GM21367 (cell line): ENCODE measurements around the gene TBATA.

ENCODE experiments used
- ATAC-seq: cut with Tn5 transposase; IDR thresholded peaks from one replicate; pipeline ENCODE4 v1.9.1; 2021; ENCODE audit not compliant: unreplicated experiment

The TBATA gene

GRCh38 chr10:70763567-70763966, 21.6 kb downstream of the TBATA start:
- no peak for ATAC-seq

GRCh38 chr10:70762441-70763175, 22.6 kb downstream of the TBATA start:
- ATAC-seq, result no peak

GRCh38 chr10:70761727-70762350, 23.3 kb downstream of the TBATA start:
- no peak for ATAC-seq

DNA sequence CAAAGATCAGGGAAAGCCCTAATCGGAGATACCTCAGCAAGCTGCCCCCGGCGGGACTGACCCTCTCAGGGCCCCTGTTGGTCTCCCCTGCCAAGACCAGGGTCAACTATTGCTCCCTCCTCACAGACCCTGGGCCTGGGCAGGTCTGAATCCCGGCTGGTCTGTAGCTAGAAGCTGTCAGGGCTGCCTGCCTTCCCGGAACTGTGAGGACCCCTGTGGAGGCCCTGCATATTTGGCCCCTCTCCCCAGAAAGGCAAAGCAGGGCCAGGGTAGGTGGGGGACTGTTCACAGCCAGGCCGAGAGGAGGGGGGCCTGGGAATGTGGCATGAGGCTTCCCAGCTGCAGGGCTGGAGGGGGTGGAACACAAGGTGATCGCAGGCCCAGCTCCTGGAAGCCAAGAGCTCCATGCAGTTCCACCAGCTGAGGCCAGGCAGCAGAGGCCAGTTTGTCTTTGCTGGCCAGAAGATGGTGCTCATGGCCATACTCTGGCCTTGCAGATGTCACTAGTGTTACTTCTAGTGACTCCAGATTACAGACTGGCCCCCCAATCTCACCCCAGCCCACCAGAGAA, 24.1 kb downstream of the TBATA start:
- no peak for ATAC-seq

- no peak for ATAC-seq
Observed at GRCh38 chr10:70760271-70760787, 24.8 kb downstream of the TBATA start.

DNA sequence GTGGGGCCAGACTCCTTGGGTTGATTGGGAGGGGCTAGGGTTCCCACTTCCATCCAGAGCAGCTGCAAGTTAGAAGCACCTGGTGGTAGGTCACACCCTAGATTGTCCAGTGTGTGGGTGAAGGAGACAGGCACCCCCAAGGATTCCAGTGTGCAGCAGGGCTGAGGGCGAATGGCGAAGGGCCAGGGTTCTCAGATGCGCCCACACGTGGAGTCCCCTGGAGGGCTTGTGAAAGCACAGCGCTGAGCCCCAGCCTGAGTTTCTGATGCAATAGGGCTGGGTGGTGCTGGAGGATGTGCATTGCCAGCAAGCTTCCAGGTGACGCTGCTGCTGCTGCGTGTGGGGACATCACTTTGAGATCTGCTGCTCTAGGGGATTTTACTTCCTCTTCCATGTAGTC, 25.4 kb downstream of the TBATA start:
- ATAC-seq, result no peak

GRCh38 chr10:70758757-70759514, 26.2 kb downstream of the TBATA start:
- ATAC-seq, result no peak

- no peak for ATAC-seq
Observed at GRCh38 chr10:70757856-70758255, 27.3 kb downstream of the TBATA start.

DNA sequence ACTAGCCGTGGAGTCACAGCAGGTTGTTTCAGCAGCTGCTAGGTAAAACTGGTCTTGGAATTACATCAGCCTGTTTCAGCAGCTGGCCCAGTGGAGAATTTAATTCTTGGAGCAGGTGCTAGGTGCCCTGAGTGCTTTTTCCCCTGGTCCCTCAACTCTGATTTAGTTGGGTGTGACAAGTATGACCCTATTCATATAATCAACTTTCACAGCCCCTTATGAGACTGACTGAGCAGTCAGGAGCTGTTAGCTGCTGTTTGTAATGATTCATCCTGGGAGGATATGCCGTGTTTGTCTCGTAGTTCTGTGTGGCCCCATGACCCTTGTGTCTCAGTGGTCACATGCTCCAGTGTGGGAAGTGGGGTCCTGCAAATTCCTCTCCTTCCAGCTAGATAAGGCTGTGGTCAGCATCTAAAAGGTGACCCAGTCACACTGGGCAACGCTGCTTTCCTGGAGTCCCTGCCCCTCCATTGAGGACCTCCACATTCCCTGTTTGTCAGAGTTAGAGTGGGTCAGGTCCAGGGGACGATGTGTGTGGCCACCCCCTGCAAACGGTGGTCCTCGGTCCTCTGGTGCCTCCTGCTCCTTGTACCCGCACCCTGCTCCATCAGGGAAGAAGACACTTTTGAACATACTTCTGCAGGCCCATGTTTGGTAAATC, 28.3 kb downstream of the TBATA start:
- no peak for ATAC-seq

- ATAC-seq, result no peak
Observed at GRCh38 chr10:70753841-70754621, 31.1 kb downstream of the TBATA start.

DNA sequence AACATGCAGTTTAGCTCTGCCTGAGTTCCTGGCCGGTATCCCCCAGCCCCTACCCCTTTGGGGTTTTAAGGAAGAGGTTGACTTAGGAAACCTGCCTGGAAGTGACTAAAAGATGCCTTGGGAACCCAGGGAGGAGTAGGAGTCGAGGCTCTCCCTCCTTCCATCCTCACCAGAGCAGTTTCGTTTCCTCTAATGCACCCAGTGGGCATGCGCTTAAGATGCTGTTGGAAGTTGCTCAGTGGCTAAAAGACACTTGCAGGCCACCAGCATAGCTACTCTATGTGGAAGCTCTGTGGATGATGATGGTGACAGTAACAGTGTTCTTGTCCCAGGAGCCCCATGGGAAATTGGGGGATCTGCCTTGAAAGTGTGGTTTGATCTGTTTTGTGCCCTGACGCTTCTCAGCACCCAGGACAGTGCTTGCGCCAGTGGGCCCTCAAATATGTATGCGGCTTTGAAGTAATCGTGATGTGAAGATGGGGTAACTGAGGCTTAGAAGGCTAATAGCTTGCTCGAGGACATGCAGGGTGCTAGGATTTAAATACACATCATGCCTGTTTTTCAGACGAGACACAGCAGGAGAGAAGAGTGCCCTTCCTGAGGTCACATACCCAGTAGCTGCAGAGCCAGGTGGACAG, 32.0 kb downstream of the TBATA start:
- ATAC-seq, result no peak

DNA sequence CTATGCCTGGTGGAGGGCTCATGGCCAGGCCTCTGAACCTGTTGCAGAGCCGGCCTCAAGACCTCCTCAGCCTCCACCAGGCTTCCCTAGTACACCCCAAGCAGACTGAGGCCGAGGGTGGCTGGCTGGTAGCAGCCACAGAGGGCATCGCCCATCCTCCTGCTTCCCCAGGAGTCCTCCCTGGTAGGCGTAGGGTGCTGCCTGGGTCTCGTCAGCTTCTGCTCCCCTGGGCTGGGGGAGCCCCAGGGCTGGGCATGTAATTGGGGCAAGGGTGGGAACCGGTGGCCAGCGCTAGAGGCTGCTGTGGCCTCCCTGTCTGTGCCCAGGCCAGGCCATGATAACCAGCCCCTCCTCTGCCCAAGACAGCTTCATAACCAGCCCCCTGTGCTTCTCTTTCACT, 32.6 kb downstream of the TBATA start:
- no peak for ATAC-seq

DNA sequence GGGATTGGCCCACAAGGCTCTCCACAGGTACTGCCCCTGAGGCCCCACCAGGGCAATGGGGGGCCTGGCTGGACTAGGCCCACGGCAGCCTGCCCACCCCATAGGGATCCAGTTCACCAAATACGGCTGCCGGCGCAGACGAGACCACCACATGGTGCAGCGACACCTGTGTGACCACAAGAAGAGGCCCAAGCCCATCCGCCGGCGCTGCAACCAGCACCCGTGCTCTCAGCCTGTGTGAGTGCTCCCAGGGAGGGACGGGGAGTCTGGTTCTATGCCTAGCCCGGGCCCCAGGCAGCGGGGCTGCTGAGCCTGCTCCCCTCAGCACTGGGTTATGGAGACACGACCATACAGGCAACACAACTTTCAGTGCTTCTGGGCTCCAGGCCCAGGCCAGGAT, 33.2 kb downstream of the TBATA start:
- no peak for ATAC-seq

- no peak for ATAC-seq
Observed at GRCh38 chr10:70751356-70751755, 33.8 kb downstream of the TBATA start.

DNA sequence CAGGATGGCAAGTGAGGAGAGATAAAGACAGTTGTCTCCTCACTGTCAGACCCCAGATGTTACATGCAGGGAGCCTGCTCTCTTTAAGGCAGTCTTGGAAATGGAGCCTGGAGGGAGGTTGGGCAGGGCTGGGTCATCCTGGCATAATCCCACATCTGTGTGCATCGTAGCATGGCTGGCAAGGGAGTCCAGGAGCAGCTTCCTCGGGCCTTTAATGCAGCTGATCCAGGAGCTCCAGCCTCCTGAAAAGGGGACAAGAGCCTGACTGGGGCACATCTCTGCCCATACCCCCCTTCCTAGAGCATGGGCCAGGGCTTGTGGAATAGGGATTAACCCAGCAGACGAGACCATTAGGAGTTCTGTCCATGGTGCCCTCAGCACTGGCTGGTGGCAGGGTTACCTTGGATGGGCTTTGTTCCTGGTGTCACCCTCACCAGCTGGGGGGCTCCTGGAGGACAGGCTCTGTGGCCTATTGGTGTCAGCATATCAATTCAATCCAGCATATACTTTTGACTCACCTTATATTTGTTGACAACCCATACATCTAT, 34.9 kb downstream of the TBATA start:
- no peak for ATAC-seq

DNA sequence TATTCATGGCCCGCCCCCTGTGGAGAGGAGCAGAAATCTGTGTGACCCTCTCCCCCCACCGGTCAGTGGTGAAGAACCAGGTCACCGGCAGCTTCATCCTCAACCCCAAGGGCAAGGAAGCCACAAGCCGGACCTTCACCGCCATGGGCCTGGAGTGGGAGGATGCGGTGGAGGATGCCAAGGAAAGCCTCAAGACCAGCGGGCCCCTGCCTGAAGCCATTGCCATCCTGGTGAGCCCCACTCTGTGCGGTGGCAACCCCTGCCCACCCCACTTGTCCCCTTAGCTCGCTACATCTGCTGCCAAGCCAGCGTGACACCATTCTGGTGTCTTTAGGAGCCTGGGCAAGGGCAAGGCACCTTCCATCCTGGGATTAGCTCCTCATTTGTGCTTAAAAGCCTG, 35.4 kb downstream of the TBATA start:
- no peak for ATAC-seq

DNA sequence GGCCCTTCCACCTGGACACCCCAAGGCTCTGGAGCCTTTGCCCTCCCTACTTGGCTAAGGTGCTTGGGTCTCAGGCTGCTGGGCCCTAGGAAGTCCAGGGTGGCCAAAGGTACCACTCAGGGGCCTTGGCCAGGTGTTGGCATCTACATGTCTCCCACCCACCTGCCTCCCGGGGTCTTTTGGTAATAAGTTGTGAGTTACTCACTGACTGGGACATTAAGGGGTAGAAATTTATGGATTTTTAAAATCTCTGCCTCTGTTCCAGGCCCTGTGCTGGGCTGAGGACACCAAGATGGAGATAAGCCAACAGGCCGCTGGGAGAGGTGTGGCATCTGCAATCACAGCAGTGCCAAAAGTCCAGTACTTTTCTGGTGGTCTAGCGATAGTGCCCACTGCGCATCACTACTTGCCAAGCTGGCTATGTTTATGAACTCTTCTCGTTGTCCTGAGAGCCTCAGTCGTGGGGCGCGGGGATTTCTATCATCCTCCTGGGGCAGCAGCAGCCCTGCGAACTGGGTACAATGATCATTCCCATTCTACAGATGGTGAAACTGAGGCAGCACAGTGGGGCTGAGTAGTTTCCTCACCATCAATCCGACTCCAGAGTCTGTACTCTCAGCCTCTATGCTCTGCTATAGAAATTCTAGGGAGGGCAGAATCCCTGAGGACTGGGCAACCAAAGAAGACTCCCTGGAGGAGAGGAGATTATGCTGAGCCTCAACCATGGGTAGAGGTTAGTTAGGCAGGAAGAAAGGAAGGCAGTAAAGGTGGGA, 36.2 kb downstream of the TBATA start:
- no peak for ATAC-seq

DNA sequence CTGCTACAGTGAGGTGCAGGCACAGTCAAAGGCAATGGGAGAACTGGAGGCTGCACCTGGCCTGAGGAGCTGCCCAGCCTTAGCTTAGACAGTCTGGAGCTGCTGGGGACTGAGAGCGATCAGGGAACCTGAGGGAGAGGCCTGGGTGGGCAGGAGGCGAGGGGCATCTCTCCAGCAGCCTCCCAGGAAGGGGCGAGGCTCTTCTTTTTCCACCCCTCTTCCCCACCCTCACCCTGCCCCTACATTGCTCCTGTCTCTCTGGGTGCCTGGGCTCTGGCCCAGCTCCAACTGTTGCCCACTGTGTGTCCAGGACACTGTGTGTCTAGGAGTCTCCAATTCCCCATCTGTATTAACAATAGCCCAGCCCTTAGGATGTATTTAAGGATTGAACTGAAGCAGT, 36.9 kb downstream of the TBATA start:
- ATAC-seq, result no peak
